Measurements from ENCODE around the gene MBLAC2.

DNA sequence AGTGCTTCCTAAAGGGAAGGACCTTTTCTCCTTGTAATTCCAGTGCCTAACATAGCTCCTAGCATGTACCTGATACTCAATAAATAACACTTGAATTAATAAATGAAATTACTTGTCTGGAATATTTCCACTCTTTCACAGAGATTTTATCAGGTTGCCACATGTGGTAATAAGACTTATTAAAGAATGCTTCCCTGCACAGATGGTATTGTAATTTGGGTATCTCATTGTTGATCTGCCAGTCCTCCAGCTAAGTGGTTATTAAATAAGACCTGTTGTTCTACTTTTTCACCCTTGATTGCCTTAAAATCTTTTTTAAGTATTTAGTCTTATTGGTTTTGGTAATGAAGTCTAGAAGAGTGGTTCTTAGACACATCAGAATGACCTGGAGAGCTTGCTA is 36.9 kb downstream of the MBLAC2 start:
- TF ChIP-seq POLR2A (IDR thresholded peaks at IDR 0.05), result no peak
- TF ChIP-seq, protein P1, sequence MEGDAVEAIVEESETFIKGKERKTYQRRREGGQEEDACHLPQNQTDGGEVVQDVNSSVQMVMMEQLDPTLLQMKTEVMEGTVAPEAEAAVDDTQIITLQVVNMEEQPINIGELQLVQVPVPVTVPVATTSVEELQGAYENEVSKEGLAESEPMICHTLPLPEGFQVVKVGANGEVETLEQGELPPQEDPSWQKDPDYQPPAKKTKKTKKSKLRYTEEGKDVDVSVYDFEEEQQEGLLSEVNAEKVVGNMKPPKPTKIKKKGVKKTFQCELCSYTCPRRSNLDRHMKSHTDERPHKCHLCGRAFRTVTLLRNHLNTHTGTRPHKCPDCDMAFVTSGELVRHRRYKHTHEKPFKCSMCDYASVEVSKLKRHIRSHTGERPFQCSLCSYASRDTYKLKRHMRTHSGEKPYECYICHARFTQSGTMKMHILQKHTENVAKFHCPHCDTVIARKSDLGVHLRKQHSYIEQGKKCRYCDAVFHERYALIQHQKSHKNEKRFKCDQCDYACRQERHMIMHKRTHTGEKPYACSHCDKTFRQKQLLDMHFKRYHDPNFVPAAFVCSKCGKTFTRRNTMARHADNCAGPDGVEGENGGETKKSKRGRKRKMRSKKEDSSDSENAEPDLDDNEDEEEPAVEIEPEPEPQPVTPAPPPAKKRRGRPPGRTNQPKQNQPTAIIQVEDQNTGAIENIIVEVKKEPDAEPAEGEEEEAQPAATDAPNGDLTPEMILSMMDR (IDR thresholded peaks at IDR 0.05), result no peak

All from ovary (tissue), 3 donors.